COLO668 (cell line): ENCODE measurements around the gene SLC51B.
"Not testable (repeated sequence)": the region's sequence is repeated elsewhere in the genome, so short reads cannot be mapped to it uniquely, and the experiment has no call there.

Source experiments
- DNase-seq: peaks from one replicate; lab custom pipeline; 2025; ENCODE audit not compliant: unreplicated experiment; lab: John Stamatoyannopoulos, UW

The SLC51B gene

GRCh38 chr15:65044724-65045481, at the start of gene SLC51B:
Gene SLC51B, plus strand, starts transcription at chr15:65045387. Its CDS starts 4,618 bp downstream, at chr15:65050005.
- DNase-seq = peak; percentile 73

- DNase-seq = no peak
Observed at GRCh38 chr15:64997066-64997465, 48.1 kb upstream of the SLC51B start.

DNA sequence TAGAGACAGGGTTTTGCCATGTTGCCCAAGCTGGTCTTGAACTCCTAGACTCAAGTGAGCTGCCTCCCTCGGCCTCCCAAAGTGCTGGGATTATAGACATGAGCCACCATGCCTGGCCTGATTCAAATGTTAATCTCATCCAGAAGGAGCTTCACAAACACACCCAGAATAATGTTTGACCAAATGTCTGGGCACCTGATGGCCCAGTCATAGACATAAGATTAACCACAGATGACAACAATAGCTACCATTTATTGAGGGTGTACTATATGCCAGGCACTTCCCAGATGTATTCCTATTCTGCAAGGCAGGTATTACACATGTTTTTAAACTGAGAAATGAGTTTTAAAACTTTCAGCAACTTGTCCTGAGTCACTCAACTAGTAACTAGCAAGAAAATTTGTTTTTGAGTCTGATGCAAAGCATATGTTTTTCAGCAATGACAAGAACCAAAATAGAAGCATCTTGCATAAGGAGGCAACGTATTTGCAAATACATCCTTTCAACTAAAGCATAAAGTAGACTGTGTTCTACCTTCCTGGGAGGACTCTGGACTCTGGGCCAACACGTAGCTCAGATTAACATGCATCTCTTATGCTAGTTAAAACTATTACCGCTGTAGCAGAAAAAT, 47.3 kb upstream of the SLC51B start:
- DNase-seq = no peak

- no peak for DNase-seq
Observed at GRCh38 chr15:65004993-65005392, 40.2 kb upstream of the SLC51B start.

DNA sequence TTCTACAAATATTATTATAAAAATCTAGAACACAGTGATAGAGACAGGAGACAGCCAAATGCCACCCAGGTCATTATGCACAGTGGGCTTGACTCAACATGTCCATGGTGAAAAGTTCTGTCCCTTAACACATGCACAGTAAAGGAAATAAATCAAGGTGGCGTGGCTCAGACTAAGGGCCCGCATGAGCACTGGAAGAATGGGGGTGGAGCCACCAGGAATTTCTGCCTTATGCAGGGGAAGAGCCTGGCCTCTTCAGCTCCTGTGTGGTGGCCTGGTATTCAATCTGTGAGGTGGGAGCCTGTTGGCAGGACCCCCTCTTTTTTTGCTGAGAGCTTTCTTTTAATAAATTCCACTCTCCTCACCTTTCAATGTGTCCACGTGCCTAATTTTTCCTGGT, 38.3 kb upstream of the SLC51B start:
- DNase-seq = no peak

DNA sequence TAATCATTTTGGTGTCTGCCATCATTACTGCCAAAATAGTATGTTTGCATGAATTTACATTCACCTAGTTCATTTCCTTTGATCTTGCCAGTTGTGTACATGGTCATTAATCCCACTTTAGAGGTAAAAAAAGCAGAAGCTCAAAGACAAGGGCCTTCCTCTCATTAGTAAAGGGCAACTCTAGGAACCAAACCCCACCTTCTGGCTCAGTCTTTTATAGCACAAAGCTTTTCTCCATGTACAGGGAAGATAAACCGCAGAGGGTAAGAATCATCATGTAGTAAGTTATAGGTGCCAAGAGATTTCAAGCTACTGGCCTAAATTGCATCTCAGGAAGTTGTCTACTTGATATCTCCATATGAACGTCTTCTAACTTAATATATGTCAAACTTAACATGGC, 36.2 kb upstream of the SLC51B start:
- DNase-seq = no peak

DNA sequence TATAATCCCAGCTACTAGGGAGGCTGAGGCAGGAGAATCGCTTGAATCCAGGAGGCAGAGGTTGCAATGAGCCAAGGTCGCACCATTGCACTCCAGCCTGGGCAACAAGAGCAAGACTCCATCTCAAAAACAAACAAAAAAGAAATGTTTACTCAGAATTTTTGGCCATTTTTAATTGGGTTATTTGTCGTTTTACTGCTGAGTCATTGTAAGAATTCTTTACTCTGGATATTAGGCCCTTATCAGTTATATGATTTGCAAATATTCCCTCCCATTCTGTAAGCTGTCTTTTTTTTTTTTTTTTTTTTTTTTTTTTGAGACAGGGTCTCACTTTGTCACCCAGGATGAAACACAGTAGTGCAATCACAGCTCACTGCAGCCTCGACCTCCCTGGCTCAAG, 34.0 kb upstream of the SLC51B start:
- DNase-seq = not testable (repeated sequence)

DNA sequence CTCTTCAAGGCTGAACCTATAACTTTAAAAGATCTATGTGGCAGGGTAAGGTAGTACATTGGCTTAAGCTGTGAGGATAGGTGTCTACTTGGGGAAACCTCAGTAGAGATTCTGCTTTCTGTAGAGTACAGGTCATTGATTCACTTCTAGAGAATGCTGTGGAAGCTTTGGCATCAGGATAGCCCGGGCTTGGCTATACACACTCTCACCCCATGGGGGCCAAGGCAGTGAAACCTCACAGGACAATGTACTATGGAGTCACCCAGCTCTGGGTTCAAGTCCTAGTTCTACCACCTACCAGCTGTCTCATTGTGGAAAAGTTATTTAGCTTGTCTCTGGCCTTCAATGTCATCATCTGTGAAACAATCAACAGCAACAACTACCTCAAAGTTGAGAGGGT, 24.8 kb upstream of the SLC51B start:
- no peak for DNase-seq

GRCh38 chr15:65021488-65021887, 23.7 kb upstream of the SLC51B start:
- DNase-seq = no peak

DNA sequence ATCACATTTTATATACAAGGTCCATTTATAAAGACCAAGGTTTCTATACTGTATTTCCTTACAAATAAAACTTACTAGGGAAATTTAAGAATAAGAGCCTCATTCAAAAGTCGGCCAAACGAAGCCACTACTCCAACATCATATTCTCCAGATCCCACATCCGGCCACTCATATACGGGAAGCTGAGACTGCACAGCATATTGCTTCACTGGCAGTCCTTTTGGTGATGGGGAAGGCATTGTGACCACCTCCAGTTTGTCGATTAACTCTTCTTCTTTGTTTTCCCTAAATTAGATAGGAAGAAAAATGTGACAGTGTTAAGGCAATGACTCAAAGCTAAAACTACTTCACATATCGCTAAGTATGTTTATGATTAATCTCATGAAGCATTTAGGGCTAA, 18.4 kb upstream of the SLC51B start:
- DNase-seq = no peak

DNA sequence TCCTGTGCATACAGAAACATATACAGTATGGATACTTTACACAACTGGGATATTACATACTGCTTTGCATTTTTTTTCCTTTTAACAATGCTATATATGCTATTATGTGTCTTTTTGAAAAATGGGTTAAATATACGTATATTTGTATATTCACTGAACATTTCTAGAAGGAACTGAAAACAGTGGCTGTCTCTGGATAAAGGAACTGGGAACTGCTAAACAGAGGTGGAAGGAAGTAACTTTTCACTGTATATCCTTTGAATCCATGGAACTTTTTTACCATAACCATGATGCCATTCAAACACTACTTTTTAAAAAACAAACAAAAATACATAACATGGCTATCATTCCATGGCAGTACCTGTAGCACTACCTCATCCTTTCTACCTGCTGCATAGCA, 17.6 kb upstream of the SLC51B start:
- DNase-seq = no peak

DNA sequence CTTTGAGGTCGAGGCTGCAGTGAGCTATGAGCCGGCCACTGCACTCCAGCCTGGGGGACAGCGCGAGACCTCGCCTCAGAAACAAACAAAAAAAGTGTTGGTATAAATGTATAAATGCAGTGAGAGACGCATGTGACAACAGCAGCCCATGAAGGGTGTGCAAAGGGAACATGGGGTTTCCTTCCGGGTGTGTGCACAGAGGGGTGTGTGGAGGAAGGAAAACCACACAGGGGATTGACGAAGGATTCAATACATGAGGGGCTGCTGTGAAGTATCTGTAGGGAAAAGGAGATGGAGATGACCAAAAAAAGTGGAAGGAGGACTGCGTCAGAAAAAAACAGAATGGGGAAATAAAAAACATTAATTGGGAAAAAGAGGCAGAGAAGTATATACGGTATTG, 16.8 kb upstream of the SLC51B start:
- no peak for DNase-seq

GRCh38 chr15:65028921-65029735, 16.1 kb upstream of the SLC51B start, which contains the start of gene MTFMT:
Gene MTFMT, minus strand, starts transcription at chr15:65029639. Its CDS starts 26 bp downstream, at chr15:65029613.
- DNase-seq = peak; percentile 87

DNA sequence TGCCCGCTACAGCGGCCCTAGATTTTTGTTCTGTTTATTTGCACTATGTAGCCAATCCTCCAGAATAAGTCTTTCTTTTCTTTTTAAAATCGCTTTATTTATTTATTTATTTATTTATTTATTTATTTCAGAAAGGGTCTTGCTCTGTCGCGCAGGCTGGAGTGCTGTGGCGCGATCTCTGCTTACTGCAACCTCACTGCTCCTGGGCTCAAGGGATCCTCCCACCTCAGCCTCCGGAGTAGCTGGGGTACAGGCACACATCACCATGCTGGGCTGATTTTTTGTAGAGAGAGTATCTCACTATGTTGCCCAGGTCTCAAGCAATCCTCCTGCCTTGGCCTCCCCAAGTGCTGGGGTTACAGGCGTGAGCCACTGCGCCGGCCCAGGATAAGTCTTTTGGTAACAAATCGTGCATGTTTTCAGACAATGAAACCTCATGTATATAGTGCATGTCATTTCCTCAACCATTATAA, 15.4 kb upstream of the SLC51B start:
- DNase-seq = no peak

- peak; percentile 66 for DNase-seq
Observed at GRCh38 chr15:65032801-65033537, 12.2 kb upstream of the SLC51B start.

DNA sequence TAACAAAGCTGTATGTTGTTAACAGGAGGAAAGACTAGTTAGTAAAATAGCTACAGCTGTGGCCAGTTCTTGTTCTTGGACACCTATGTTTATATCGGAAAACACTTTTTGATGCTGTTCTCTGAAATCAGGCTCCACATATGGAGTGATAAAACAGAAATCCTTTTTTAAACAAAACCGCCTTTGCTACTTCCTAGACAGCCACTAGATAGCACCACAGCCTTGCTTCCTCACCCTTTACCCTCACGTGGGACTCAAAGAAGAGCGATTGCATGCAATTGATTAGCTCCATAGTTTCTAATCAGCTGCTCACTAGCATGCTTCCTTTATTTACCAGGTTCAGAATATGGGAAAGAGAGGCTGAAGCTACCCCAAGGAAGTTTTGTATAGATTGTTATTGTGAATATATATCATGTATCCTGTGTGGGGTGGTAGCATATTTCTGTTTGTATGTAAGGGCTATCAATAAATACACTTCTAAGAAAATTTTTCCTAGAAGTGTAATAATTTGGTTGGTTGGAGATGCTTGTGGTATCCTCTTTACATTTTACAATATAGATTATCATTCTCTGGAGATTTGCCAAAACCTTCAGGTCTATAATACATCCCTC, 11.4 kb upstream of the SLC51B start:
- DNase-seq = no peak

DNA sequence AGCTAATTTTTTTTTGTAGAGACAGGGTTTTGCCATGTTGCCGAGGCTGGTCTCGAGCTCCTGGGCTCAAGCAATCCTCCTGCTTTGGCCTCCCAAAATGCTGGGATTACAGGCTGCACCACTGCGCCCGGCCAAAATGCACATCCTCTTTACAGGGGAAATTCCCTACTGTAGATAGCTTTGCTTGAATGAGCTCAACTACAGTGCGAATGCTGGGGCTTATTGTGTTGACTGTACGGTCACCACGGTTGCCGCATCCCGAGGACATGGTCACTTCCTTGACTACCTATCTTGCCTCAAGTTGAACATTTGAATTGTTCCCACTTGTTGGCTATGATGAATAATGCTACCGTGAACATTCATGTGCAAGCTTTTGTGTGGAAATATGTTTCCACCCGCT, 10.5 kb upstream of the SLC51B start:
- no peak for DNase-seq

GRCh38 chr15:65037309-65037708, 7.9 kb upstream of the SLC51B start:
- DNase-seq = no peak

DNA sequence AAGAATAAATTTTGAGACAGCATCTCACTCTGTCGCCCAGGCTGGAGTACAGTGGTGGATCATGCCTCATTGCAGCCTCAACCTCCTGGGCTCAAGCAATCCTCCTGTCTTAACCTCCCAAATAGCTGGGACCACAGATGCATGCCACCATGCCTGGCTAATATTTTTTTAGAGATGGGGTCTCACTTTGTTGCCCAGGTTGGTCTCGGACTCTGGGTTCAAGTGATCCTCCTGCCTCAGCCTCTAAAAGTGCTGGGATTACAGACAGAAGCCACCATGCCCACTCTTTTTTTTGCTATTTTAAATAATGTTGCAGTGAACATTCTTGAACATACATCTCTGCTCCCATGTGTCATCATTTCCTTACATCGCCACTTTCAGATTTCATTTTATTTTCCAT, 6.8 kb upstream of the SLC51B start:
- DNase-seq = no peak

DNA sequence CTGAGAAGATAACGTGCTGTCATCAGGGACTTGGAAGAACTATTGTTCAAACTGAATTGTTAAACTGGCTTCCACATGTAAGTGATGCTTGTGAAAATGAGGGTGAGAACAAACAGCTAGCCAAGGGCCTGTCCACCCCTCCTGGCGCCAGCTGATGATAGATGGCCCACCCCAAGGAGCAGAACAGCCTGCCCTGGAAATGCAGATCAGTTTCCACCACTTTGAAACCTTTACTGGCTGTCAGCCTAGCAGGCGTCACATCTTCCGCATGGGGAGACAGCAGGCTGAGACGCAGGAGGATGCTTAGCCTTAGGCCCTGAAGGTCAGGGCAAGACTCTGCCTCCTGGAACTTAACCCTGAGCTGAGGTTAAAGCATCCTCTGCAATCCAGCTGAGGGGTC, 6.4 kb upstream of the SLC51B start:
- no peak for DNase-seq

- DNase-seq = no peak
Observed at GRCh38 chr15:65040461-65040860, 4.7 kb upstream of the SLC51B start.
